ENCODE results near the gene FBLN2. TPM values are rescaled to one million over a fixed set of nuclear protein-coding genes. Genes with fewer than 3 reads are reported as not detected.

The FBLN2 gene
- total and polyA plus RNA-seq, 2 of the 13 experiments (the other 11 are each of a cell fraction or from before 2014, with no cell fraction given): not detected

GRCh38 chr3:13506680-13507079, 42.2 kb upstream of the FBLN2 start:
- no peak overlapping the region for H3K9ac ChIP-seq (ENCODE audit: insufficient read depth, low read depth, low read length)
- 14% methylated on average over 2 of the region's 4 CpGs for WGBS (ENCODE audit: low lambda C conversion rate)
- H3K36me3 ChIP-seq (replicated peaks in 1 of 2; ENCODE audit: control insufficient read depth in 1 of 2, insufficient read depth in 2 of 2, low read length in 2 of 2): peaks cover 2 to 7% of the 10 kb centered on the region in 2 experiments; a peak in 1 of 5 replicates
- no peak overlapping the region for H3K4me3 ChIP-seq (replicated peaks in 1 of 3; ENCODE audit: insufficient read depth in 1 of 3, low read depth in 2 of 3, low read length in 3 of 3)
- ChIA-PET POLR2A (no interaction called here), CTCF (ENCODE audit: low intra/inter-chr PET ratio, low total read pairs) (no interaction called here)
- no TSS peak for BruUV-seq (replicated peaks)
- no peak overlapping the region for H3K4me2 ChIP-seq (ENCODE audit: low read depth, low read length)
- no peak overlapping the region for H3K27ac ChIP-seq (ENCODE audit: extremely low read length, insufficient read depth, low read length)
- peaks cover 3% of the 10 kb centered on the region; the same call in 1 of the 2 replicates for H4K20me1 ChIP-seq (ENCODE audit: insufficient read depth, low read length)
- intact Hi-C loops (cut with micrococcal nuclease; ENCODE audit: unreplicated experiment) (no loop called here), in situ Hi-C loops (cut with HindIII; ENCODE audit: extremely low pct_ligation_motif_present, low pct_unique_long_range_greater_than_20kb) (no loop called here)
- FAIRE-seq: no peak
- ATAC-seq: no peak
- peaks cover 17% of the 10 kb centered on the region for H3K4me1 ChIP-seq (ENCODE audit: insufficient read depth, low read length)
- no peaks in the 10 kb centered on the region for H3K79me2 ChIP-seq (ENCODE audit: insufficient read depth, low read length)
- no peaks in the 10 kb centered on the region for H3K9me3 ChIP-seq (ENCODE audit: low read length)
- DNase-seq (ENCODE audit: low spot score): no peak
- peaks cover 0 to 11% of the 10 kb centered on the region in 2 experiments; a peak in 1 of 5 replicates for H3K27me3 ChIP-seq (ENCODE audit: control insufficient read depth in 1 of 2, insufficient read depth in 2 of 2, low read length in 2 of 2)
- H2AFZ ChIP-seq (ENCODE audit: low read length): no peak overlapping the region
- TF ChIP-seq AKAP8 (CRISPR knock-in tag; IDR thresholded peaks at IDR 0.05) (peak; percentile 15; the same call in 1 of the 2 replicates), KLF15 (CRISPR knock-in tag; IDR thresholded peaks at IDR 0.05; ENCODE audit: borderline replicate concordance) (no peak), EP300 (IDR thresholded peaks at IDR 0.05; ENCODE audit: low read depth in 2 of 2, low read length in 2 of 2) (no peak), EP300 (CRISPR knock-in tag; IDR thresholded peaks at IDR 0.05; ENCODE audit: borderline replicate concordance) (no peak), ZNF260 (CRISPR knock-in tag; IDR thresholded peaks at IDR 0.05; ENCODE audit: borderline replicate concordance, low read depth) (no peak), SRY (CRISPR knock-in tag; IDR thresholded peaks at IDR 0.05) (no peak), TBP (CRISPR knock-in tag; IDR thresholded peaks at IDR 0.05) (no peak), ZNF549 (CRISPR knock-in tag; IDR thresholded peaks at IDR 0.05) (no peak), ZBTB40 (IDR thresholded peaks at IDR 0.05) (no peak), ZBTB40 (CRISPR knock-in tag; IDR thresholded peaks at IDR 0.05) (no peak), MEF2D (CRISPR knock-in tag; IDR thresholded peaks at IDR 0.05) (no peak), DZIP1 (CRISPR knock-in tag; IDR thresholded peaks at IDR 0.05) (no peak), THAP8 (CRISPR knock-in tag; IDR thresholded peaks at IDR 0.05; ENCODE audit: borderline replicate concordance) (no peak), RBM22 (optimal IDR thresholded peaks at IDR 0.05; ENCODE audit: low read length) (no peak)

Measured in HepG2 (cell line).